KOPT-K1 (cell line): ENCODE measurements around the gene NPFFR2.

ENCODE experiments used
- H3K27ac ChIP-seq: fragments of 200-600 bp; sonication (generic); 2 replicates; pipeline ENCODE4 v1.5.1; 2016; ENCODE audit warnings: antibody characterized with exemption, mild to moderate bottlenecking, low read depth, low read length; ENCODE audit not compliant: poor library complexity, severe bottlenecking
- H3K36me3 ChIP-seq: fragments of 200-600 bp; sonication (generic); 2 replicates; pipeline ENCODE4 v1.5.1; 2017; ENCODE audit warnings: antibody characterized with exemption, mild to moderate bottlenecking, low read length, moderate library complexity; ENCODE audit not compliant: insufficient read depth
- H3K9me3 ChIP-seq: fragments of 200-600 bp; sonication (generic); 2 replicates; pipeline ENCODE4 v1.5.1; 2017; ENCODE audit warnings: antibody characterized with exemption, low read length, mild to moderate bottlenecking; ENCODE audit not compliant: insufficient read depth, poor library complexity, severe bottlenecking

Gene NPFFR2

GRCh38 chr4:72031868-72032608 is at the start of gene NPFFR2:
NPFFR2 (plus strand) TSS chr4:72032000; CDS start chr4:72128592, 96,592 bp downstream.
- Histone ChIP-seq H3K27ac (no peak within 1 kb of the TSS), H3K36me3 (no peaks in the 10 kb centered on the region), H3K9me3 (no peaks in the 10 kb centered on the region)

GRCh38 chr4:71992571-71993312 is 39.1 kb upstream of the NPFFR2 start:
- H3K36me3 ChIP-seq, result no peaks in the 10 kb centered on the region
- no peaks in the 10 kb centered on the region for H3K9me3 ChIP-seq
- H3K27ac ChIP-seq, result no peak overlapping the region

GRCh38 chr4:71994559-71994958 is 37.2 kb upstream of the NPFFR2 start:
- no peaks in the 10 kb centered on the region for H3K36me3 ChIP-seq

GRCh38 chr4:71995297-71995696 is 36.5 kb upstream of the NPFFR2 start:
- H3K27ac ChIP-seq, result no peak overlapping the region
- H3K9me3 ChIP-seq, result no peaks in the 10 kb centered on the region
- H3K36me3 ChIP-seq, result no peaks in the 10 kb centered on the region

More at GRCh38 chr4:71994559-71994958, 37.2 kb upstream of the NPFFR2 start:
- Histone ChIP-seq H3K9me3 (no peaks in the 10 kb centered on the region), H3K27ac (no peak overlapping the region)

GRCh38 chr4:72006586-72006985 is 25.2 kb upstream of the NPFFR2 start:
- Histone ChIP-seq H3K9me3 (no peaks in the 10 kb centered on the region), H3K27ac (no peak overlapping the region), H3K36me3 (no peaks in the 10 kb centered on the region)

- no peaks in the 10 kb centered on the region for H3K36me3 ChIP-seq
- H3K9me3 ChIP-seq, result no peaks in the 10 kb centered on the region
- no peak overlapping the region for H3K27ac ChIP-seq
Observed at GRCh38 chr4:72011906-72012305, 19.9 kb upstream of the NPFFR2 start.

- no peaks in the 10 kb centered on the region for H3K36me3 ChIP-seq
- no peaks in the 10 kb centered on the region for H3K9me3 ChIP-seq
- no peak overlapping the region for H3K27ac ChIP-seq
Observed at GRCh38 chr4:72016011-72016410, 15.8 kb upstream of the NPFFR2 start.

- no peak overlapping the region for H3K27ac ChIP-seq
- no peaks in the 10 kb centered on the region for H3K36me3 ChIP-seq
- H3K9me3 ChIP-seq, result no peaks in the 10 kb centered on the region
Observed at GRCh38 chr4:72019688-72020087, 12.1 kb upstream of the NPFFR2 start.

GRCh38 chr4:72022553-72022952 is 9.2 kb upstream of the NPFFR2 start:
- Histone ChIP-seq H3K9me3 (no peaks in the 10 kb centered on the region), H3K36me3 (no peaks in the 10 kb centered on the region), H3K27ac (no peak overlapping the region)

- no peaks in the 10 kb centered on the region for H3K9me3 ChIP-seq
- no peak overlapping the region for H3K27ac ChIP-seq
- H3K36me3 ChIP-seq, result no peaks in the 10 kb centered on the region
Observed at GRCh38 chr4:72055566-72055965, 23.8 kb downstream of the NPFFR2 start.

GRCh38 chr4:72063726-72064125 is 31.9 kb downstream of the NPFFR2 start:
- H3K27ac ChIP-seq, result no peak overlapping the region
- no peaks in the 10 kb centered on the region for H3K36me3 ChIP-seq
- no peaks in the 10 kb centered on the region for H3K9me3 ChIP-seq

GRCh38 chr4:72067051-72067450 is 35.3 kb downstream of the NPFFR2 start:
- Histone ChIP-seq H3K36me3 (no peaks in the 10 kb centered on the region), H3K27ac (no peak overlapping the region), H3K9me3 (no peaks in the 10 kb centered on the region)

GRCh38 chr4:72073816-72074215 is 42.0 kb downstream of the NPFFR2 start:
- H3K27ac ChIP-seq, result no peak overlapping the region
- H3K36me3 ChIP-seq, result no peaks in the 10 kb centered on the region
- no peaks in the 10 kb centered on the region for H3K9me3 ChIP-seq

- Histone ChIP-seq H3K36me3 (no peaks in the 10 kb centered on the region), H3K9me3 (no peaks in the 10 kb centered on the region), H3K27ac (no peak overlapping the region)
Observed at GRCh38 chr4:72076562-72076961, 44.8 kb downstream of the NPFFR2 start.

GRCh38 chr4:72077346-72077745 is 45.5 kb downstream of the NPFFR2 start:
- no peak overlapping the region for H3K27ac ChIP-seq
- no peaks in the 10 kb centered on the region for H3K9me3 ChIP-seq
- H3K36me3 ChIP-seq, result no peaks in the 10 kb centered on the region

GRCh38 chr4:72084587-72085011 is 52.8 kb downstream of the NPFFR2 start:
- Histone ChIP-seq H3K27ac (no peak overlapping the region), H3K36me3 (no peaks in the 10 kb centered on the region), H3K9me3 (no peaks in the 10 kb centered on the region)
